ENCODE data around the gene MSRB1. TPM values are rescaled to one million over a fixed set of nuclear protein-coding genes. Genes with fewer than 3 reads are reported as not detected.
A peak's percentile ranks its signal among the peaks of the same experiment; 100 is the strongest.

MSRB1 gene
- total and polyA plus RNA-seq, 9 of the 15 experiments (the other 6 are each of a cell fraction or from before 2014, with no cell fraction given) = 5.4 to 33.7 (median 25.7) TPM

GRCh38 chr16:1895068-1895467, 47.9 kb downstream of the MSRB1 start:
- ChIA-PET POLR2A (interaction anchor here (1.0 to 1.4 kb wide), 2 partner anchors 17 to 19 kb away, joined by 3 read pairs; no protein-coding TSS in a partner anchor), CTCF (ENCODE audit: low intra/inter-chr PET ratio) (interaction anchor here (0.5 to 0.6 kb wide), 2 partner anchors 12 to 548 kb away, joined by 4 to 5 read pairs; no protein-coding TSS in a partner anchor)
- Histone ChIP-seq H3K27me3 (ENCODE audit: control insufficient read depth in 2 of 2, insufficient read depth in 2 of 2, low read length in 2 of 2) (peaks cover 39 to 61% of the 10 kb centered on the region in 2 experiments), H3K9ac (ENCODE audit: insufficient read depth in 1 of 2, low read depth in 2 of 2, low read length in 2 of 2) (0 out of 4 replicates have a peak overlapping the region, but pooled peaks of 1 of the 2 experiments have one; percentile 35), H3K79me2 (ENCODE audit: control insufficient read depth, insufficient read depth, low read length) (no peaks in the 10 kb centered on the region), H3K4me3 (no peak overlapping the region), H3K4me1 (replicated peaks in 1 of 2; ENCODE audit: control insufficient read depth in 2 of 2, insufficient read depth in 2 of 2, low read length in 2 of 2) (peaks cover under 1 to 7% of the 10 kb centered on the region in 2 experiments; a peak in 2 of 5 replicates), H3K4me2 (ENCODE audit: insufficient read depth, low read length) (no peak overlapping the region), H3K27ac (ENCODE audit: extremely low read depth, low read depth, low read length) (no peak overlapping the region), H3K9me3 (replicated peaks; ENCODE audit: control insufficient read depth, insufficient read depth, low read depth, low read length) (no peaks in the 10 kb centered on the region), H3K36me3 (ENCODE audit: control insufficient read depth, insufficient read depth, low read length) (no peaks in the 10 kb centered on the region), H2AFZ (ENCODE audit: low read depth, low read length) (no peak overlapping the region), H4K20me1 (replicated peaks; ENCODE audit: control insufficient read depth, insufficient read depth, low read length) (no peaks in the 10 kb centered on the region), H3K9me1 (ENCODE audit: control insufficient read depth, insufficient read depth, low read length) (no peaks in the 10 kb centered on the region)
- ATAC-seq = no peak
- WGBS (ENCODE audit: insufficient coverage, low coverage, missing lambda C conversion rate) = 23% methylated on average over 5 of the region's 5 CpGs
- no TSS peak for BruUV-seq (replicated peaks)
- in situ Hi-C loops (cut with MboI) = no loop called here
- DNase-seq (ENCODE audit: extremely low read depth in 1 of 4, low spot score in 3 of 4) = no peak
- intact Hi-C loops (cut with micrococcal nuclease) = no loop called here
- FAIRE-seq = no peak
- no peak for TF ChIP-seq XRCC4 (IDR thresholded peaks at IDR 0.05; ENCODE audit: extremely low read depth, insufficient read depth, insufficient read length)
- no peak for TF ChIP-seq TBP (optimal IDR thresholded peaks at IDR 0.05; ENCODE audit: low read depth, low read length)
- no peak for TF ChIP-seq CBX2 (IDR thresholded peaks at IDR 0.05; ENCODE audit: insufficient read depth, low read length, poor library complexity, severe bottlenecking)
- no peak for TF ChIP-seq EWSR1 (IDR thresholded peaks at IDR 0.05; ENCODE audit: borderline replicate concordance, low read depth, partially characterized antibody)
- no peak for TF ChIP-seq THRA (IDR thresholded peaks at IDR 0.05)
- TF ChIP-seq ZSCAN32 (CRISPR knock-in tag; IDR thresholded peaks at IDR 0.05) = no peak
- no peak for TF ChIP-seq ZNF785 (CRISPR knock-in tag; IDR thresholded peaks at IDR 0.05)
- no peak for TF ChIP-seq ZNF57 (CRISPR knock-in tag; IDR thresholded peaks at IDR 0.05)
- TF ChIP-seq FIP1L1 (IDR thresholded peaks at IDR 0.05; ENCODE audit: low read depth, low read length, poor library complexity, severe bottlenecking) = no peak
- TF ChIP-seq KDM2B (CRISPR knock-in tag; IDR thresholded peaks at IDR 0.05) = no peak
- TF ChIP-seq THAP7 (CRISPR knock-in tag; IDR thresholded peaks at IDR 0.05) = no peak
- TF ChIP-seq JUN (IDR thresholded peaks at IDR 0.05; ENCODE audit: borderline replicate concordance, low read depth, low read length) = no peak
- no peak for TF ChIP-seq JUN (CRISPR knock-in tag; IDR thresholded peaks at IDR 0.05; ENCODE audit: borderline replicate concordance)
- no peak for TF ChIP-seq UBTF (IDR thresholded peaks at IDR 0.05; ENCODE audit: borderline replicate concordance in 1 of 2, low read depth in 2 of 2, low read length in 2 of 2)
